IMR-90 (cell line): ENCODE results near the gene ZNF768. TPM values are rescaled to one million over a fixed set of nuclear protein-coding genes. Genes with fewer than 3 reads are reported as not detected.

Experiments used
- ATAC-seq: fragments of 200-7000 bp; cut with Tn5 transposase; 2 replicates; pipeline ENCODE4 v1.9.1; 2020; ENCODE audit warnings: low read depth, mild to moderate bottlenecking, moderate library complexity
- BruUV-seq: library from RNA; stranded (reverse); fragments of 400-500 nt; replicated peaks from 2 replicates; lab custom pipeline; 2021; lab: Mats Ljungman, UMichigan
- CTCF ChIA-PET: fragments of 300-600 bp; formaldehyde crosslinking; extraction: SDS; loops from one replicate; lab custom pipeline; 2021; ENCODE audit warnings: antibody characterized with exemption; lab: Yijun Ruan, JAX
- POLR2A ChIA-PET: fragments of 300-600 bp; sonication (Branson Sonifier 250); formaldehyde crosslinking; loops from one replicate; lab custom pipeline; 2022; ENCODE audit warnings: antibody characterized with exemption; ENCODE audit not compliant: unreplicated experiment; lab: Charles Lee
- DNase-seq: peaks from one replicate; pipeline ENCODE4 v3.0.0; 2013
- H2AFZ ChIP-seq: replicated peaks from 2 replicates; pipeline ENCODE3; 2013; ENCODE audit warnings: low read length, mild to moderate bottlenecking; ENCODE audit not compliant: poor library complexity
- H2AK5ac ChIP-seq: 2 replicates; pipeline ENCODE4 v1.6.1; 2013; ENCODE audit warnings: low read depth, low read length, inconsistent platforms
- H2AK9ac ChIP-seq: replicated peaks from 2 replicates; pipeline ENCODE3; 2013; ENCODE audit warnings: mild to moderate bottlenecking, low read depth, low read length, moderate library complexity; ENCODE audit not compliant: poor library complexity
- H2BK120ac ChIP-seq: 2 replicates; pipeline ENCODE4 v1.6.1; 2013; ENCODE audit warnings: low read depth, low read length, inconsistent platforms
- H2BK15ac ChIP-seq: 3 replicates; pipeline ENCODE4 v1.6.1; 2013; ENCODE audit warnings: low read depth, low read length, inconsistent platforms
- H2BK20ac ChIP-seq: 2 replicates; pipeline ENCODE4 v1.6.1; 2013; ENCODE audit warnings: low read depth, mild to moderate bottlenecking, inconsistent platforms, low read length, moderate library complexity
- H2BK5ac ChIP-seq: 2 replicates; pipeline ENCODE4 v1.6.1; 2013; ENCODE audit warnings: mild to moderate bottlenecking, low read depth, low read length, inconsistent platforms; ENCODE audit not compliant: poor library complexity, severe bottlenecking
- H3K14ac ChIP-seq: replicated peaks from 2 replicates; pipeline ENCODE4 v1.6.1; 2013; ENCODE audit warnings: low read depth, low read length, inconsistent platforms
- H3K18ac ChIP-seq: 2 replicates; pipeline ENCODE4 v1.6.1; 2013; ENCODE audit warnings: low read depth, low read length, control low read depth
- H3K23ac ChIP-seq: 2 replicates; pipeline ENCODE4 v1.6.1; 2013; ENCODE audit warnings: low read depth, low read length, inconsistent platforms
- H3K27ac ChIP-seq: 2 replicates; pipeline ENCODE4 v1.5.1; 2013; ENCODE audit warnings: mild to moderate bottlenecking, control low read depth, low read length; ENCODE audit not compliant: insufficient read depth
- H3K27me3 ChIP-seq: 2 replicates; pipeline ENCODE4 v1.6.1; 2013; ENCODE audit warnings: low read length; ENCODE audit not compliant: control insufficient read depth, insufficient read depth
- H3K36me3 ChIP-seq: 2 replicates; pipeline ENCODE4 v1.6.1; 2013; ENCODE audit warnings: low read length, mixed read lengths; ENCODE audit not compliant: control insufficient read depth, insufficient read depth
- H3K4ac ChIP-seq: 2 replicates; pipeline ENCODE4 v1.6.1; 2013; ENCODE audit warnings: low read depth, low read length, inconsistent platforms
- H3K4me1 ChIP-seq: 2 replicates; pipeline ENCODE4 v1.6.1; 2013; ENCODE audit warnings: low read length, mixed read lengths; ENCODE audit not compliant: control insufficient read depth, insufficient read depth
- H3K4me2 ChIP-seq: 2 replicates; pipeline ENCODE4 v1.6.1; 2013; ENCODE audit warnings: low read depth, mild to moderate bottlenecking, control low read depth, low read length, moderate library complexity
- H3K4me3 ChIP-seq: 2 replicates; pipeline ENCODE4 v1.5.1; 2013; ENCODE audit warnings: low read depth, mild to moderate bottlenecking, control low read depth, low read length, moderate library complexity; ENCODE audit not compliant: insufficient read depth
- H3K56ac ChIP-seq: 2 replicates; pipeline ENCODE4 v1.6.1; 2013; ENCODE audit warnings: low read length, inconsistent platforms; ENCODE audit not compliant: insufficient read depth; ENCODE audit errors: extremely low read depth
- H3K79me1 ChIP-seq, 2 experiments: 2 replicates each; pipeline ENCODE4 v1.6.1; 2013; ENCODE audit warnings: low read length in 2 of 2, inconsistent platforms in 1 of 2, low read depth in 1 of 2
- H3K9ac ChIP-seq: 2 replicates; pipeline ENCODE4 v1.6.1; 2013; ENCODE audit warnings: low read depth, low read length, control low read depth
- H3K9me1 ChIP-seq: 2 replicates; pipeline ENCODE4 v1.6.1; 2013; ENCODE audit warnings: low read length, inconsistent platforms; ENCODE audit not compliant: insufficient read depth
- H3K9me3 ChIP-seq: 2 replicates; pipeline ENCODE4 v1.6.1; 2013; ENCODE audit warnings: low read length; ENCODE audit not compliant: control insufficient read depth, insufficient read depth
- H4K20me1 ChIP-seq: 2 replicates; pipeline ENCODE4 v1.6.1; 2013; ENCODE audit warnings: low read length, inconsistent platforms; ENCODE audit not compliant: insufficient read depth
- H4K5ac ChIP-seq: 2 replicates; pipeline ENCODE4 v1.6.1; 2013; ENCODE audit warnings: mild to moderate bottlenecking, low read depth, low read length, control low read depth
- H4K8ac ChIP-seq, 2 experiments: 2 replicates each; pipeline ENCODE4 v1.6.1; 2013; ENCODE audit warnings: low read depth in 2 of 2, low read length in 2 of 2, control low read depth in 1 of 2, inconsistent platforms in 1 of 2
- H4K91ac ChIP-seq: 2 replicates; pipeline ENCODE4 v1.6.1; 2013; ENCODE audit warnings: low read depth, low read length, inconsistent platforms; ENCODE audit not compliant: insufficient read depth
- CEBPB ChIP-seq: IDR thresholded peaks from 2 replicates; pipeline ENCODE4 v1.6.1; 2012; ENCODE audit warnings: low read depth, low read length, improper control_type of control experiment
- FOS ChIP-seq: fragments of 150-350 bp; IDR thresholded peaks from 2 replicates; pipeline ENCODE4 v1.6.1; 2016; ENCODE audit warnings: low read depth, low read length
- WGBS, 2 experiments: methylation state at CpG; one replicate each; pipeline versions ENCODE4 v1.1.5 to v1.1.7; 2013; ENCODE audit warnings: missing lambda C conversion rate in 2 of 2; ENCODE audit not compliant: insufficient read length in 1 of 2; ENCODE audit errors: extremely low coverage in 2 of 2; 5-methylcytosine and 5-hydroxymethylcytosine counted together
- dilution Hi-C: fragments of 300-500 bp; cut with HindIII; formaldehyde crosslinking; loops from one replicate; pipeline ENCODE4 v1.14.3; 2018; ENCODE audit warnings: low sequenced_read_pairs; ENCODE audit not compliant: unreplicated experiment
- in situ Hi-C: fragments of 300-500 bp; cut with MboI; formaldehyde crosslinking; loops from 3 replicates; pipeline ENCODE4 v1.14.3; 2019; ENCODE audit warnings: low sequenced_read_pairs, inconsistent platforms, mixed read lengths
- intact Hi-C: fragments of 100-400 bp; cut with micrococcal nuclease; formaldehyde crosslinking; loops from 2 replicates; pipeline ENCODE4 v1.10.0; 2022
- polyA plus RNA-seq, 3 experiments: library from polyadenylated mRNA; depleted of rRNA; stranded (reverse); fragments of >200 nt; gene quantifications; 2 replicates each; pipeline ENCODE4 v1.2.3, GENCODE V29; 2012; ENCODE audit warnings: low replicate concordance in 1 of 3
- total RNA-seq: library from RNA; depleted of rRNA; stranded (reverse); fragments of >200 nt; gene quantifications from 2 replicates; pipeline ENCODE4 v1.2.3, GENCODE V29; 2012
- TF ChIP-seq, protein P1 (sequence below): conservative IDR thresholded peaks from 2 replicates; pipeline ENCODE4 v1.5.1; 2012; ENCODE audit warnings: mild to moderate bottlenecking, low read depth, low read length, improper control_type of control experiment
- TF ChIP-seq, protein P2 (sequence below): fragments of 150-350 bp; IDR thresholded peaks from 2 replicates; pipeline ENCODE4 v1.6.1; 2017; ENCODE audit warnings: mild to moderate bottlenecking, antibody characterized with exemption, low read length, low read depth

Gene ZNF768
- total and polyA plus RNA-seq, 2 of the 4 experiments (the other 2 are of a cell fraction), result 9.3 to 22.1 TPM

DNA sequence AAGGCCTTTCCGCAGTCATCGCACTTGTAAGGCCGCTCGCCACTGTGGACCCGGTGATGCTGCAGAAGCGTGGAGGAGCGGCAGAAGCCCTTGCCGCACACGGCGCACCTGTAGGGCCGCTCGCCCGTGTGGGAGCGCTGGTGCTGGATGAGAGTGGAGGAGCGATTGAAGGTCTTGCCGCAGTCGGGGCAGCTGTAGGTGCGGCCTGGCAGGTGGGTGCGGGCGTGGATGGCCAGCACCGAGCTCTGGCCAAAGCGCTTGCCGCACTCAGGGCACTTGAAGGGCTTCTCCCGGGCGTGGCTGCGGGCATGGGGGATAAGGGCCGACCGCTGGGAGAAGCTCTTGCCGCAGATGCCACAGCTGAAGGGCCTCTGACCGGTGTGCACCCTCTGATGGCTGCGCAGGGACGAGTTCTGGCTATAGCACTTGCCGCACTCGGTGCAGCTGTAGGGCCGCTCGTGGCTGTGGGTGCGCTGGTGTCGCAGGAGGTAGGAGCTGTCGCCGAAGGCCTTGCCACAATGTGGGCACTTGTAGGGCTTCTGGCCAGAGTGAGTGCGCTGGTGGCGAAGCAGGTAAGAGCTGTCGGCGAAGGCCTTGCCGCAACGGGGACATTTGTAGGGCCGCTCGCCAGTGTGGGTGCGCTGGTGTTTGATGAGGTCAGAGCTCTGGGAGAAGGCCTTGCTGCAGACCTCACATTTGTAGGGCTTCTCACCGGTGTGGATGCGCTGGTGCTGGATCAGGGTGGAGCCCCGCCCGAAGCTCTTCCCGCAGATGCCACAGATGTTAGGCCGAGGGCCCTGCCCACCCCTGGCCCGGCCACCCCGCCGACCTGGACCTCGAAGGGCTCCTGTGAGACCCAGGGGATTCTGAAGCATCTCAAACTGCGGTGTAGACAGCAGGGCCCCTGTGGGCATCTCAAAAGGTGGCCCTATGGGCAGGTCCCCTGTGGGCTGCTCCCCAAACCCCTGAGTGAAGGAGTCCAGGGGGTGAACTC, 1.5 kb downstream of the ZNF768 start:
- CTCF ChIA-PET, result no interaction called here
- H3K36me3 ChIP-seq, result peaks cover 9% of the 10 kb centered on the region; the same call in 1 of the 2 replicates
- no peak overlapping the region for H2AK5ac ChIP-seq
- TF ChIP-seq, protein P1, sequence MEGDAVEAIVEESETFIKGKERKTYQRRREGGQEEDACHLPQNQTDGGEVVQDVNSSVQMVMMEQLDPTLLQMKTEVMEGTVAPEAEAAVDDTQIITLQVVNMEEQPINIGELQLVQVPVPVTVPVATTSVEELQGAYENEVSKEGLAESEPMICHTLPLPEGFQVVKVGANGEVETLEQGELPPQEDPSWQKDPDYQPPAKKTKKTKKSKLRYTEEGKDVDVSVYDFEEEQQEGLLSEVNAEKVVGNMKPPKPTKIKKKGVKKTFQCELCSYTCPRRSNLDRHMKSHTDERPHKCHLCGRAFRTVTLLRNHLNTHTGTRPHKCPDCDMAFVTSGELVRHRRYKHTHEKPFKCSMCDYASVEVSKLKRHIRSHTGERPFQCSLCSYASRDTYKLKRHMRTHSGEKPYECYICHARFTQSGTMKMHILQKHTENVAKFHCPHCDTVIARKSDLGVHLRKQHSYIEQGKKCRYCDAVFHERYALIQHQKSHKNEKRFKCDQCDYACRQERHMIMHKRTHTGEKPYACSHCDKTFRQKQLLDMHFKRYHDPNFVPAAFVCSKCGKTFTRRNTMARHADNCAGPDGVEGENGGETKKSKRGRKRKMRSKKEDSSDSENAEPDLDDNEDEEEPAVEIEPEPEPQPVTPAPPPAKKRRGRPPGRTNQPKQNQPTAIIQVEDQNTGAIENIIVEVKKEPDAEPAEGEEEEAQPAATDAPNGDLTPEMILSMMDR, result no peak
- TF ChIP-seq, protein P2, sequence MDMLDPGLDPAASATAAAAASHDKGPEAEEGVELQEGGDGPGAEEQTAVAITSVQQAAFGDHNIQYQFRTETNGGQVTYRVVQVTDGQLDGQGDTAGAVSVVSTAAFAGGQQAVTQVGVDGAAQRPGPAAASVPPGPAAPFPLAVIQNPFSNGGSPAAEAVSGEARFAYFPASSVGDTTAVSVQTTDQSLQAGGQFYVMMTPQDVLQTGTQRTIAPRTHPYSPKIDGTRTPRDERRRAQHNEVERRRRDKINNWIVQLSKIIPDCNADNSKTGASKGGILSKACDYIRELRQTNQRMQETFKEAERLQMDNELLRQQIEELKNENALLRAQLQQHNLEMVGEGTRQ, result no peak
- TF ChIP-seq CEBPB (no peak), FOS (no peak)
- H4K5ac ChIP-seq, result no peak overlapping the region
- H3K9me3 ChIP-seq, result no peaks in the 10 kb centered on the region
- no peak overlapping the region for H2BK15ac ChIP-seq
- H3K4ac ChIP-seq, result no peak overlapping the region
- DNase-seq, result no peak
- in situ Hi-C loops (no loop called here), intact Hi-C loops (no loop called here), dilution Hi-C loops (no loop called here)
- no peak for ATAC-seq
- H3K4me3 ChIP-seq, result no peak overlapping the region
- H3K27ac ChIP-seq, result no peak overlapping the region
- peaks cover 5% of the 10 kb centered on the region for H3K4me1 ChIP-seq
- no peak overlapping the region for H2BK120ac ChIP-seq
- no peak overlapping the region for H2AK9ac ChIP-seq
- WGBS, 2 experiments, result 98% methylated on average over 39 of the region's 60 CpGs; no CpG with 5 or more reads in 1 of the 2 experiments
- no peak overlapping the region for H4K8ac ChIP-seq
- H3K56ac ChIP-seq, result no peak overlapping the region
- no TSS peak for BruUV-seq
- H3K18ac ChIP-seq, result no peak overlapping the region
- H3K27me3 ChIP-seq, result no peaks in the 10 kb centered on the region; the same call in 1 of the 2 replicates
- no peak overlapping the region for H2BK20ac ChIP-seq
- H3K9me1 ChIP-seq, result peaks cover 5% of the 10 kb centered on the region
- H3K14ac ChIP-seq, result no peak overlapping the region
- no peak overlapping the region for H3K23ac ChIP-seq
- H4K91ac ChIP-seq, result no peak overlapping the region
- H2BK5ac ChIP-seq, result no peak overlapping the region
- no peak overlapping the region for H3K9ac ChIP-seq
- POLR2A ChIA-PET, result no interaction called here
- no peaks in the 10 kb centered on the region; the same call in 1 of the 2 replicates for H4K20me1 ChIP-seq
- H3K4me2 ChIP-seq, result no peak overlapping the region
- H3K79me1 ChIP-seq, result peaks cover 5 to 6% of the 10 kb centered on the region in 2 experiments; a peak in 3 of 4 replicates
- no peak overlapping the region for H2AFZ ChIP-seq
